PFSK-1 (cell line): Measurements from ENCODE around the gene TP53I11.

Experiments used
- FOXP2 ChIP-seq: optimal IDR thresholded peaks from 2 replicates; pipeline ENCODE3; 2011; ENCODE audit warnings: borderline replicate concordance, control low read depth, inconsistent platforms; ENCODE audit not compliant: insufficient read depth; ENCODE audit errors: extremely low read length, extremely low read depth
- POLR2AphosphoS5 ChIP-seq: IDR thresholded peaks from 2 replicates; pipeline ENCODE4 v1.6.1; 2012; ENCODE audit warnings: low read depth, mild to moderate bottlenecking, control low read depth, low read length, moderate library complexity
- SIN3A ChIP-seq: IDR thresholded peaks from 2 replicates; pipeline ENCODE4 v1.6.1; 2012; ENCODE audit warnings: mild to moderate bottlenecking, low read length, moderate library complexity, borderline replicate concordance; ENCODE audit not compliant: insufficient read depth
- TAF1 ChIP-seq: IDR thresholded peaks from 2 replicates; pipeline ENCODE4 v1.6.1; 2012; ENCODE audit warnings: low read length, control low read depth, borderline replicate concordance; ENCODE audit not compliant: insufficient read depth
- TF ChIP-seq, protein P1 (sequence below), 2 experiments: IDR thresholded peaks; 2 replicates each; pipeline versions ENCODE4 v1.6.1 to v1.8.0; 2011 to 2012; ENCODE audit warnings: low read depth in 2 of 2, low read length in 2 of 2, control low read depth in 1 of 2, inconsistent platforms in 1 of 2, mild to moderate bottlenecking in 1 of 2, moderate library complexity in 1 of 2; ENCODE audit not compliant: insufficient read depth in 1 of 2

- TF ChIP-seq POLR2AphosphoS5 = no peak
- no peak for TF ChIP-seq SIN3A
- TF ChIP-seq, protein P1, sequence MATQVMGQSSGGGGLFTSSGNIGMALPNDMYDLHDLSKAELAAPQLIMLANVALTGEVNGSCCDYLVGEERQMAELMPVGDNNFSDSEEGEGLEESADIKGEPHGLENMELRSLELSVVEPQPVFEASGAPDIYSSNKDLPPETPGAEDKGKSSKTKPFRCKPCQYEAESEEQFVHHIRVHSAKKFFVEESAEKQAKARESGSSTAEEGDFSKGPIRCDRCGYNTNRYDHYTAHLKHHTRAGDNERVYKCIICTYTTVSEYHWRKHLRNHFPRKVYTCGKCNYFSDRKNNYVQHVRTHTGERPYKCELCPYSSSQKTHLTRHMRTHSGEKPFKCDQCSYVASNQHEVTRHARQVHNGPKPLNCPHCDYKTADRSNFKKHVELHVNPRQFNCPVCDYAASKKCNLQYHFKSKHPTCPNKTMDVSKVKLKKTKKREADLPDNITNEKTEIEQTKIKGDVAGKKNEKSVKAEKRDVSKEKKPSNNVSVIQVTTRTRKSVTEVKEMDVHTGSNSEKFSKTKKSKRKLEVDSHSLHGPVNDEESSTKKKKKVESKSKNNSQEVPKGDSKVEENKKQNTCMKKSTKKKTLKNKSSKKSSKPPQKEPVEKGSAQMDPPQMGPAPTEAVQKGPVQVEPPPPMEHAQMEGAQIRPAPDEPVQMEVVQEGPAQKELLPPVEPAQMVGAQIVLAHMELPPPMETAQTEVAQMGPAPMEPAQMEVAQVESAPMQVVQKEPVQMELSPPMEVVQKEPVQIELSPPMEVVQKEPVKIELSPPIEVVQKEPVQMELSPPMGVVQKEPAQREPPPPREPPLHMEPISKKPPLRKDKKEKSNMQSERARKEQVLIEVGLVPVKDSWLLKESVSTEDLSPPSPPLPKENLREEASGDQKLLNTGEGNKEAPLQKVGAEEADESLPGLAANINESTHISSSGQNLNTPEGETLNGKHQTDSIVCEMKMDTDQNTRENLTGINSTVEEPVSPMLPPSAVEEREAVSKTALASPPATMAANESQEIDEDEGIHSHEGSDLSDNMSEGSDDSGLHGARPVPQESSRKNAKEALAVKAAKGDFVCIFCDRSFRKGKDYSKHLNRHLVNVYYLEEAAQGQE (IDR thresholded peaks at IDR 0.05; ENCODE audit: insufficient read depth in 1 of 2, low read depth in 2 of 2, low read length in 2 of 2) = no peak
- TF ChIP-seq TAF1 = no peak
- no peak for TF ChIP-seq FOXP2
These were observed 8.4 kb upstream of the TP53I11 start for GRCh38 chr11:44959064-44959463.
